ENCODE data around the gene CASZ1. TPM values are rescaled to one million over a fixed set of nuclear protein-coding genes. Genes with fewer than 3 reads are reported as not detected.

CASZ1 gene
- total RNA-seq, 1 donor from 2014 or later, result 3.4 TPM

- Mint-ChIP-seq H3K4me3 (no peak overlapping the region), H3K27me3 (ENCODE audit: insufficient read depth, low read depth) (no peaks in the 10 kb centered on the region), H3K4me1 (peaks cover 7% of the 10 kb centered on the region), H3K27ac (peak overlapping the region; percentile 48), H3K9me3 (no peaks in the 10 kb centered on the region), H3K36me3 (no peaks in the 10 kb centered on the region)
- Histone ChIP-seq H3K36me3 (no peaks in the 10 kb centered on the region), H3K9ac (no peak overlapping the region), H4K20me1 (ENCODE audit: low read depth) (peaks cover 7% of the 10 kb centered on the region), H3K79me2 (ENCODE audit: low read depth) (no peaks in the 10 kb centered on the region), H3K27me3 (no peaks in the 10 kb centered on the region), H3K9me3 (ENCODE audit: low read depth) (no peaks in the 10 kb centered on the region), H3K4me3 (no peak overlapping the region), H2AFZ (replicated peaks) (no peak overlapping the region), H3K27ac (no peak overlapping the region), H3K4me1 (no peaks in the 10 kb centered on the region), H3F3A (ENCODE audit: low read depth) (no peaks in the 10 kb centered on the region), H3K4me2 (no peak overlapping the region)
- TF ChIP-seq CTCF (IDR thresholded peaks at IDR 0.05) (no peak), EZH2phosphoT487 (IDR thresholded peaks at IDR 0.05) (no peak), EZH2 (IDR thresholded peaks at IDR 0.05) (no peak)
- no peak for DNase-seq (ENCODE audit: low spot score)
Observed at GRCh38 chr1:10621906-10622305, 174.5 kb downstream of the CASZ1 start.

- H3K36me3 ChIP-seq, result no peaks in the 10 kb centered on the region
- Mint-ChIP-seq H3K4me1 (peaks cover 8% of the 10 kb centered on the region), H3K27ac (peak overlapping the region; percentile 29), H3K9me3 (no peaks in the 10 kb centered on the region), H3K36me3 (no peaks in the 10 kb centered on the region), H3K27me3 (ENCODE audit: insufficient read depth, low read depth) (peaks cover 2% of the 10 kb centered on the region), H3K4me3 (no peak overlapping the region)
- DNase-seq (ENCODE audit: low spot score), result no peak
- peaks cover 15% of the 10 kb centered on the region for H4K20me1 ChIP-seq (ENCODE audit: low read depth)
- H3K27me3 ChIP-seq, result no peaks in the 10 kb centered on the region
- no peaks in the 10 kb centered on the region for H3K9me3 ChIP-seq (ENCODE audit: low read depth)
- no peaks in the 10 kb centered on the region for H3K4me1 ChIP-seq
- no peak overlapping the region for H3K4me2 ChIP-seq
- TF ChIP-seq EZH2phosphoT487 (IDR thresholded peaks at IDR 0.05) (no peak), EZH2 (IDR thresholded peaks at IDR 0.05) (no peak), CTCF (IDR thresholded peaks at IDR 0.05) (no peak)
- no peaks in the 10 kb centered on the region for H3F3A ChIP-seq (ENCODE audit: low read depth)
- no peak overlapping the region for H2AFZ ChIP-seq (replicated peaks)
- H3K4me3 ChIP-seq, result no peak overlapping the region
- no peak overlapping the region for H3K9ac ChIP-seq
- H3K27ac ChIP-seq, result no peak overlapping the region
- no peaks in the 10 kb centered on the region for H3K79me2 ChIP-seq (ENCODE audit: low read depth)
Observed at GRCh38 chr1:10620776-10621175, 175.7 kb downstream of the CASZ1 start.

GRCh38 chr1:10617931-10618885 is 178.2 kb downstream of the CASZ1 start:
- Histone ChIP-seq H3F3A (ENCODE audit: low read depth) (no peaks in the 10 kb centered on the region), H3K79me2 (ENCODE audit: low read depth) (no peaks in the 10 kb centered on the region), H3K36me3 (no peaks in the 10 kb centered on the region), H3K4me1 (peaks cover 9% of the 10 kb centered on the region), H3K9ac (no peak overlapping the region), H2AFZ (replicated peaks) (no peak overlapping the region), H3K4me2 (no peak overlapping the region), H3K4me3 (no peak overlapping the region), H3K9me3 (ENCODE audit: low read depth) (no peaks in the 10 kb centered on the region), H3K27ac (no peak overlapping the region), H3K27me3 (no peaks in the 10 kb centered on the region), H4K20me1 (ENCODE audit: low read depth) (peaks cover 27% of the 10 kb centered on the region)
- no peak overlapping the region for H3K27ac Mint-ChIP-seq
- H3K9me3 Mint-ChIP-seq, result no peaks in the 10 kb centered on the region
- H3K36me3 Mint-ChIP-seq, result no peaks in the 10 kb centered on the region
- no peak overlapping the region for H3K4me3 Mint-ChIP-seq
- H3K27me3 Mint-ChIP-seq (ENCODE audit: insufficient read depth, low read depth), result peaks cover 2% of the 10 kb centered on the region
- TF ChIP-seq EZH2 (IDR thresholded peaks at IDR 0.05) (no peak), EZH2phosphoT487 (IDR thresholded peaks at IDR 0.05) (no peak), CTCF (IDR thresholded peaks at IDR 0.05) (no peak)
- no peak for DNase-seq (ENCODE audit: low spot score)
- H3K4me1 Mint-ChIP-seq, result peaks cover 19% of the 10 kb centered on the region

All from neural progenitor cell (in vitro differentiated cells).